GM12874 (cell line): ENCODE data around the gene USP40.

ENCODE experiments used
- TF ChIP-seq, protein P1 (sequence below): IDR thresholded peaks from 2 replicates; pipeline ENCODE4 v1.5.1; 2011; ENCODE audit warnings: low read depth, mild to moderate bottlenecking, control low read depth, low read length, moderate library complexity; ENCODE audit not compliant: insufficient read depth

The USP40 gene

DNA sequence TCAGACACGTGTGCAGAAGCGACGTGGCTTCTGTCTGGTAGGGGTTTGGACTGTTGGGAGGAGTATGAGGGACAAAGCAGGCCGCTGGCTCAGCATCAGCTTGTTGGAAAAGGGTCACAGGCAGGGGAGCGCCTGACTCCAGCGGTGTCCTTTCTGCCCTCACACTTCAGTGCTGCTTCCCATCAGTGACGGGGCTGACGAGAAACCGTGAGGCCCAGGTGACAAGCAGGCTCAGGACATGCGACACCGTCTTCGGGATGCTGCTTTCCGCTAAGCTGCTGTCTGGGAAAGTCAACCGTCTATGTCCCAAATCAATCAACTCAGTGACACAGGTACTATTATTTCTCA lies 90.5 kb downstream of the USP40 start:
- TF ChIP-seq, protein P1, sequence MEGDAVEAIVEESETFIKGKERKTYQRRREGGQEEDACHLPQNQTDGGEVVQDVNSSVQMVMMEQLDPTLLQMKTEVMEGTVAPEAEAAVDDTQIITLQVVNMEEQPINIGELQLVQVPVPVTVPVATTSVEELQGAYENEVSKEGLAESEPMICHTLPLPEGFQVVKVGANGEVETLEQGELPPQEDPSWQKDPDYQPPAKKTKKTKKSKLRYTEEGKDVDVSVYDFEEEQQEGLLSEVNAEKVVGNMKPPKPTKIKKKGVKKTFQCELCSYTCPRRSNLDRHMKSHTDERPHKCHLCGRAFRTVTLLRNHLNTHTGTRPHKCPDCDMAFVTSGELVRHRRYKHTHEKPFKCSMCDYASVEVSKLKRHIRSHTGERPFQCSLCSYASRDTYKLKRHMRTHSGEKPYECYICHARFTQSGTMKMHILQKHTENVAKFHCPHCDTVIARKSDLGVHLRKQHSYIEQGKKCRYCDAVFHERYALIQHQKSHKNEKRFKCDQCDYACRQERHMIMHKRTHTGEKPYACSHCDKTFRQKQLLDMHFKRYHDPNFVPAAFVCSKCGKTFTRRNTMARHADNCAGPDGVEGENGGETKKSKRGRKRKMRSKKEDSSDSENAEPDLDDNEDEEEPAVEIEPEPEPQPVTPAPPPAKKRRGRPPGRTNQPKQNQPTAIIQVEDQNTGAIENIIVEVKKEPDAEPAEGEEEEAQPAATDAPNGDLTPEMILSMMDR, result no peak

DNA sequence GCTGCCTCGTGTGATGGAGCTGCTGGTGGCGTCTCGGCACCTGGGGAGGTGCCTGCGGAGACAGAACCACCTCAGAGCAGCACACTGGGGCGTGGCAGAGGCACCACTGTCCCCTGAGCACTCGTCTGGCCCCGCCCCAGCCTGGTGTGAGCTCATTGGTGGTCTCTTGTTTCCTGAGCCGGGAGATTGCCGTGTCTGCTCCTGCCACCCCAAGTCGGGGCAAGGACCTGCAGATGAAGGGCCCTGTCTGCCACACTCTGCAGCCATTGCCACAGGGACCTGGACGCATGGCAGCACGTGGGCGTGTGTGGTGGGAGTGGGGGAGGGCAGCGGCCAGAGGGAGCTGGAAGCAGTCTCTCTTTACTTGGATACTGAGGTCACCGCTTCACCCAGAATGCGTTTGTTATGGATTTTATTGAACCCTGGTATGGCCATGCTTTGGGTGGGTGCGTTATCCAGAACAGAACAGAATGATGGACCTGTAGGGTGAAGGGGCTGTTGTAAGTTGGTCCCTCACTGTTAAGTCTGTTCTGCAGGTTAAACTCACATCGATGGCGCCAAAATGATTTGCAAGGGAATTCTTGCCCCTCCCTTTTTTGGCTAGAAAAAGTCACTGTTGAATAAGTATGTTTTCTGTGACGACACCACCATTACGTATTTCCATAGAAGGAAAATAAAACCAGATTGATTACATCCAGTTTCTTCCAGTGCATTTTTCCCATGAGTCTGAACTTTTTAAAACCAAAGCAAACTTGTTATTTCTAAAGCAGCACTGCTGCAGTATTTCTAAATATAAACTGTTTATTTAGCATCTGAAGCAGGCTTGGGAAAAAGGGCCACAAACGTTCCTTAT lies 92.0 kb downstream of the USP40 start:
- TF ChIP-seq, protein P1, result no peak

DNA sequence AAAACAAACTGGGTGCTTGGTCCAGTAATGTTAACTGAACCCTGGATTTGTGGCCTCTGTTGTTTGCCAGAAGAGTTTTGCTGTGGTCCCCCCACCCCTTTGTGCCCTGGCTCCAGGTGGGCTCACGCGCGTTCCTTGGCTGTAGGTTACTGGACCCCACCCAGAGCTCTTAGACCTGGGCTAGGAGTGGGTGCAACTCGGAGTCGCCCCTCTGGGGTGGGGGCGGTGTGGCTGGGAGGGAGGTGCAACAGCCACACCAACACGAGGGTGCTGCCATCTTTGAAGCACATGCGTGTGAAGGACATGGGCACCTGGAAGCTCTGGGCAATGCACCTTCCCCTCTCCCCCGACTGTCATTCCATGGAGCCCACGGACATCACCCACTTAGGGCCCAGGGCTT lies 92.7 kb downstream of the USP40 start:
- TF ChIP-seq, protein P1, result no peak

GRCh38 chr2:233473386-233473791 lies 93.2 kb downstream of the USP40 start:
- TF ChIP-seq, protein P1, result no peak

DNA sequence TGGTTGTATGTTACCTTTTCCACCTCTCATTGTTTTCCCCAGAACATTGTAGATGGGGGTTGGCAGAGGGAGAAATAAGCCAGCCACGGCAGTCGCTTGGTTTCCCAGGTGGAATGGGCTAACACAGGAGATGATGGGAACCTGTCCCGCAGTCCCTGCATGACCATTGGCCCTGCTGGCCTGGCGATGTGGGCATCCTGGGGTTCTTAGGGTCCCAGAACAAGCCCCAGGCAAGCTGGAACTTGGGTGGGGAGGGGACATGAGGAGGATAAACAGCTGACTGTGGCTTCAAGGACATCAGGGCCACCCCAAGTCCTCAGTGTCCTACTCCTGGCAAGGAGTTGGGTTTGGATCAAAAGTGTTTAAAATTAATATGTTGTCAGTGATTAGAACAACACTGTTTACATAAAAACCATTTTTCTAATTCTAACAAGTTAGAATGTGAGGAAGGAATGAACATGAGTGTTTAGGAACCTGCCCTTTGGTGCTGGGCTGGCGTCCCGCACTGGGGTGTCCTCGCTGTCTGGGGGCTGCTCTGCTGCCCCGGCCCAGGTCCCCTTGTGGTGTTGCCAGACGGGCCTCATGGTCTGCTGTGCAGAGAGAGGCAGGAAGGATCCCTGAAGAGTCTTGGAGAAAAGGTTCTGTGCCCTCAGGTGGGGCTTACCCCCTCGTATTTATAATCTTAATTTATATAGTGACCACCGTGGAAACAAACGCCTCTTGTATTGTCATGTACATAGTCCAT lies 95.1 kb downstream of the USP40 start:
- TF ChIP-seq, protein P1, result no peak

DNA sequence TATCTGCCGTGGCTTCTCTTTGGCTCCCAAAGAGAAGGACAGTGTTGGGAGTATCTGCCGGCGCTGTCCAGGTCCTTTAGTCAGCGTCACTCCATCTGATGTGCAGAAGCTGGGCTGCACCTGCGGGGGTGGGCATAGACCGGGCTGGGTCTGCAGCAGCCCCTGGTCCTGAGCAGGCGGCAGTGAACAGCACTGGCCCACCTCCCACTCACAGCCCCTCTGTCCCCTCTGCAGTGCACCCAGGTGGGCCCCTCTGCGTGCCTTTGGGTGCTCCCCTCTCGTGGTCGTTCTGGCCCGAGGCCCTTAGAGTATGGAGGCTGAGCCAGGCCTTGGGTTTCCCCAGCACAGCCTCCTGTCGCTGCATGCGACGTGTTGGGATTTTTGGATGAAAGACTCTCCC lies 95.7 kb downstream of the USP40 start:
- TF ChIP-seq, protein P1, result no peak

- TF ChIP-seq, protein P1, result no peak
Observed at GRCh38 chr2:233470011-233470687, 96.4 kb downstream of the USP40 start.
